Lower leg skin (tissue), 3 donors: ENCODE results near the gene TLL1.

ENCODE experiments used
- POLR2A ChIP-seq, 2 donors: fragments of 450-650 bp; IDR thresholded peaks; one replicate each; pipeline ENCODE4 v1.6.1; 2016 to 2017; ENCODE audit warnings: antibody characterized with exemption in 2 of 2, mild to moderate bottlenecking in 1 of 2, moderate library complexity in 1 of 2
- TF ChIP-seq, protein P1 (sequence below), 3 donors: fragments of 450-650 bp; IDR thresholded peaks; one replicate each; pipeline ENCODE4 v1.5.1; 2016; ENCODE audit warnings: antibody characterized with exemption in 3 of 3, mild to moderate bottlenecking in 3 of 3, moderate library complexity in 2 of 3

GRCh38 chr4:165972747-165973146, 99.7 kb downstream of the TLL1 start:
- no peak for TF ChIP-seq POLR2A (IDR thresholded peaks at IDR 0.05)
- TF ChIP-seq, protein P1, sequence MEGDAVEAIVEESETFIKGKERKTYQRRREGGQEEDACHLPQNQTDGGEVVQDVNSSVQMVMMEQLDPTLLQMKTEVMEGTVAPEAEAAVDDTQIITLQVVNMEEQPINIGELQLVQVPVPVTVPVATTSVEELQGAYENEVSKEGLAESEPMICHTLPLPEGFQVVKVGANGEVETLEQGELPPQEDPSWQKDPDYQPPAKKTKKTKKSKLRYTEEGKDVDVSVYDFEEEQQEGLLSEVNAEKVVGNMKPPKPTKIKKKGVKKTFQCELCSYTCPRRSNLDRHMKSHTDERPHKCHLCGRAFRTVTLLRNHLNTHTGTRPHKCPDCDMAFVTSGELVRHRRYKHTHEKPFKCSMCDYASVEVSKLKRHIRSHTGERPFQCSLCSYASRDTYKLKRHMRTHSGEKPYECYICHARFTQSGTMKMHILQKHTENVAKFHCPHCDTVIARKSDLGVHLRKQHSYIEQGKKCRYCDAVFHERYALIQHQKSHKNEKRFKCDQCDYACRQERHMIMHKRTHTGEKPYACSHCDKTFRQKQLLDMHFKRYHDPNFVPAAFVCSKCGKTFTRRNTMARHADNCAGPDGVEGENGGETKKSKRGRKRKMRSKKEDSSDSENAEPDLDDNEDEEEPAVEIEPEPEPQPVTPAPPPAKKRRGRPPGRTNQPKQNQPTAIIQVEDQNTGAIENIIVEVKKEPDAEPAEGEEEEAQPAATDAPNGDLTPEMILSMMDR (IDR thresholded peaks at IDR 0.05) = no peak
